NCI-H2227 treated with DMSO at 0.1 percent for 48 hours (cell line): Measurements from ENCODE around the gene KISS1.
"Not testable (repeated sequence)": the region's sequence is repeated elsewhere in the genome, so short reads cannot be mapped to it uniquely, and the experiment has no call there.

Source experiments
- DNase-seq: peaks from one replicate; lab custom pipeline; 2025; lab: John Stamatoyannopoulos, UW

The KISS1 gene, protein sequence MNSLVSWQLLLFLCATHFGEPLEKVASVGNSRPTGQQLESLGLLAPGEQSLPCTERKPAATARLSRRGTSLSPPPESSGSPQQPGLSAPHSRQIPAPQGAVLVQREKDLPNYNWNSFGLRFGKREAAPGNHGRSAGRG

GRCh38 chr1:204196068-204196795, at the start of gene KISS1:
Gene KISS1 (minus strand): TSS chr1:204196491. CDS start chr1:204192876, 3,615 bp downstream.
- DNase-seq = no peak

DNA sequence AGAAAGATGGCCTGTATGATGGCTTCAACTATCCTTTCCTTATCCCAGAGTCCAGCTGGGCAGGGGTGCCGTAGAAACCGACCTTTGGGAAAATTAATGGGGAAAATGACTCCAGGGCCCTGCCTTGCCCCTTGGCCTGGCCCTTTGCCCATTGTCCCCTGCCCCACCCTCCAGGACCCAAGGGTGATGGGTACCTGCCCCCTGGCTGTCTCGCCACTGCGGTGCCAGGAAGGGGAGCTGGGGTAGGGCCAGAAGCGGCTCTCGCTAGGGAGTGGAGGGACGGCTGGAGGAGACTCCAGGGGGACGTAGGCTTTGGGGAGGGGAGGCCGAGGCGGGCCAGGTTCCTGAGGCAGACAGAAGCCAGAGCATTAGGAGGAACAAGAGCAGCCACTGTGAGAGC, 46.6 kb upstream of the KISS1 start:
- DNase-seq = no peak

- DNase-seq = no peak
Observed at GRCh38 chr1:204241914-204242313, 45.6 kb upstream of the KISS1 start.

DNA sequence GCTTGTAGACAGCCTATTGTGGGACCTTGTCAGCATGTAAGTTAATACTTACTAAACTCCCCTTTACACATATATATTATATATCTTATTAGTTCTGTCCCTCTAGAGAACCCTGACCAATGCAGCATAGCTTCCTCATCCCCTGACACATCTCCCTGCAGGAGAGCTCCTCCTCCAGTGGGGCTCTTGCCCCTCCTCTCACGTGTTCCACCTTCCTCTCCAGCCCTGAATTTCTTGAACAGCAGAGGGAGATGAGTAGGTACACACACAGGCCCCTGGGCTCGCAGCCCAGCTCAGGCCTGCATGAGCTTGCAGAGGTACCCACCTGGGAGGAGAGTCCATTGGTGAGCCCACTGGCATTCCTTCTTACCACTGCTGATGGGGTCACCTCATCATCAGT, 44.8 kb upstream of the KISS1 start:
- DNase-seq = no peak

- no peak for DNase-seq
Observed at GRCh38 chr1:204240233-204240632, 43.9 kb upstream of the KISS1 start.

GRCh38 chr1:204239401-204239800, 43.1 kb upstream of the KISS1 start:
- DNase-seq = not testable (repeated sequence)

- DNase-seq = not testable (repeated sequence)
Observed at GRCh38 chr1:204238520-204238919, 42.2 kb upstream of the KISS1 start.

DNA sequence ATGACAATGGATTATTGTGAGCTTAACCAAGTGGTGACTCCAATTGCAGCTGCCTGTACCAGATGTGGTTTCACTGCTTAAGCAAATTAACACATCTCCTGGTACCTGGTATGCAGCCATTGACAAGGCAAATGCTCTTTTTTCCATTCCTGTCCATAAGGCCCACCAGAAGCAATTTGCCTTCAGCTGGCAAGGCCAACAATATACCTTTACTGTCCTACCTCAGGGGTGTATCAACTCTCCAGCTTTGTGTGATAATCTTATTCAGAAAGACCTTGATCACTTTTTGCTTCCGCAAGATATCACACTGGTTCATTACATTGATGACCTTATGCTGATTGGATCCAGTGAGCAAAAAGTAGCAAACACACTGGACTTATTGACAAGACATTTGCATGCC, 41.2 kb upstream of the KISS1 start:
- not testable (repeated sequence) for DNase-seq

GRCh38 chr1:204232526-204232925, 36.2 kb upstream of the KISS1 start:
- no peak for DNase-seq

DNA sequence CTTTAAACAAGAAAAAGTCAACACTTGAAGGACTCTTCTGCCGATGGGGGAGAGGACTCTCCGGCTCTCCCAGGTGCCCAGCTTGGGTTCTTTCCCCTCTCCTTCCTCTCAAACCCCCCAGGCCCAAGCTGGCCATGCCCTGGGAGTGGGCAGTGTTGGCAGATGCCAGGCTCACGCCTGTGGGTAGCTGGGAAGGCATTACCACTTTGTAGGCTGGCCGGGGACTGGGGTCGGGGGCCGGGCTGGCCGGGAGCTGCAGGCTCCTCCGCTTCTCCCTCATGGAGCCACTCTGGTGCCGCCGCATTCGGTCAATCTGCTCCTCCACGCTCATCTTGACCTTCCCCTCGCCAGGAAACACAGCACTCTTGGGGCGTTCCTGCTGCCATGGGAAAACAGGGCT, 33.9 kb upstream of the KISS1 start:
- no peak for DNase-seq

DNA sequence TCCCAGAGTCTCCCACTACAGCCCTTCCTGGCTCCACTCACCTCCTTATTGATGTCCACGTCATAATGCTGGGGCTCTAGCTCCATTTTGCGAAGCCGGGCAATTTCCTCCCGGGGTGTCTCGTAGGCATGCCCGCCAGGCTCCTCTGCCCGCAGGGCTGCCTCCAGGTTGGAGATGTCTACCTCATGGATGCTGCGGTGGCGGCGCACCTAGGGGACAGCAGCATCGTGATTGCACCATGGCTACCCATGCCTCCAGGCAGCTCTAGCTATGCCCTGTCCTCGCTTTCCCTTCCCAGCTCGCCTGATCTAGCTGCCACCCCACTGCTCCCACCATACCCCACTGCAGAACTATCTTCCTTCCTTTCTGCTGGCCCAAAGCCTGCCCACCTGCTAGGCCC, 32.6 kb upstream of the KISS1 start:
- DNase-seq = no peak

DNA sequence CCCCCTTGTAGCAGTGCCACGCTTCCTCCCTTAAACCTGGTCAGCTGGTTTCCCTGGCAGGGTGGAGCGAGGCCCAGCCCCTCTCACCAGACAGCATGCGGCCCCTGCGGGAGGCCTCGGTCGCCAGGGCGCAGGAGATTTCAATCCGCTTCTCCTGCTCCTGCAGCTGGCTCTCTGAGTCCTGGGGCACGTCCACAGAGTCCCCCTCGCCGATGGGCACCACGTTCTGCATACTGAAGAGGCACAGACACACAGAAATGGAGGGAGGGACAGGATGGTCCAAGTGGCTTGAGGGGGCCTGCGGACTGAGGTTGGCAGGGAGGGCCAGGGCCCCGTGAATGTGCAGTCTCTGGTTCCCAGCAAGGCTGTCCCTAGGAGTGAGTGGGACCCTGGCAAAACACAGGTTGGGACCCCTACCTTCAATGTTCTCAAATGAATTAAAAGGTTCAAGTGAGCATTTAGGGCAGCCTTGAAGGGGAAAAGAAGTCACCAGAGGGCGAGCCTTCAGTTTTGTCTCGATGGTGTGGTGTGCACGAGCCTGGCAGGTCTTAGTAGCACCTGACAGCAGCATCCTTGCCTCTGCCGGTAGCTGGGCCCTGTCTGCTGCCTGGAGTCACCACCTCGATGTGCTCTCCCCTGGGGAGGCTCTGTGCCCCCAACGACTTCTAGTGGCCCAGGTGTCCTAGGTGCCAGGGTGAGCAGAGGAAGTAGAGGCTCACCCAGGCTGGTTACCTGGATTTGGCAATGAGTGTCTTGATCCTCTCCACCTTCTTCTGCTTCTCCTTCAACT, 31.9 kb upstream of the KISS1 start:
- no peak for DNase-seq

DNA sequence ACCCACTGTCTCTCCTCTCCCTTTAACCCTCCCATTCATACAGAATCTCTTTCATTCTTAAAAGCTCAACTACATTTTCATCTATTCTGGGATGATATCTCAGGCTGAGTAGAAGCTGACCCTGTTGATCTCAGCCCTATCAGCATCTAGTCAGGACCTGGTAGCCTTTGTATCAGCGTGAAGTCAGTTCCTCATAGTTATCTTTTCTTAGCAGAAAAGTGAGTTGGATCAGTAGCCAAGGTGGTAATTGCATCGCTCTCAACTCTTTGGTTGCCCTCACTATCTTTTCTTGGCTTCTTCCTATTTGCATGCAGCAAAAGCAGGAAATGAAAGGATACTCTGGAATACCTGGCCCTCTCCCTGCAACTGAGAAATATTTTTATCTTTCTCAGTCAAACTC, 31.1 kb upstream of the KISS1 start:
- no peak for DNase-seq

DNA sequence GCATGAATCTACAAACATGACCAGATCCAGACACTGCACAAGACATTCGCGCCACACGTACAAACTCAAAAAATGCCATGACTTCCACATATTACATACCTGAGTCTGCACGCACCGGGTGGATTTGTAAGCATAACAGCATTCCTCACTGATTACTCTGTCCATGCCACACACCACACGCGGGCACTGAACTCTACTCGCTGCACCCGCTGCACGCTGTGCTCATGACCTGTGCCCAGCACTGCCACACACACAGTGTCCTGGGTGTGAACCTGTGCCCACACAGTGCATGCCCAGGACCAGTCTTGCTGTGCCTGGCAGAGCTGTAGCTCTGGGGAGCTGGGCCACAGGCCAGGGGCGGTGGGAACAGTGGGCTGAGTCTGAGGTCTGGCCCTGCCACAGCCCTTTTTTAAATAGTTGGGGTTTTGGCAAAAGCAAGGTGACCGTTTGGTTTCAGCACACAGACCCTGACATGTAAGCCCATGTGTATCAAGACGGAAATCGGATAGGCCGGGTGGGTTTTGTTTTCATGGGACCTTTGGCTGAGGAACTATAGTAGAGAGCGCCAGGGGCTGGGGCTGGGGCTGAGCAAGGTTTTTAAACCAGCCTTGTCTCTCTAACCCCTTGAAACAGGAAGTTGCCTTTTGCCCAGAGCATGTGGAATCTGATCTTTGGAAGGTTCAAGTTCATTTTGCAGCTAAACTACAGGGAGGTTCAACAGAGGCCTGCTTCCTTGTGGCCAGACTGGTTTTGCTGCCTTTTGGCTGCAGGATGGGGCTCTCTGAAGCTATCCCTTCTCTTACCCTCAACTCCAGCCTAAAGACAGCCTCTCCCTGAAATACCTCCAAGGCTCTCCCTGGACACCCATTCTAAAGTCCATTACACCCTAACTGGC, 29.8 kb upstream of the KISS1 start:
- DNase-seq = no peak

- DNase-seq = no peak
Observed at GRCh38 chr1:204224655-204225054, 28.4 kb upstream of the KISS1 start.

GRCh38 chr1:204223129-204223860, 27.0 kb upstream of the KISS1 start:
- DNase-seq = no peak

GRCh38 chr1:204222764-204223055, 26.4 kb upstream of the KISS1 start:
- DNase-seq = no peak

DNA sequence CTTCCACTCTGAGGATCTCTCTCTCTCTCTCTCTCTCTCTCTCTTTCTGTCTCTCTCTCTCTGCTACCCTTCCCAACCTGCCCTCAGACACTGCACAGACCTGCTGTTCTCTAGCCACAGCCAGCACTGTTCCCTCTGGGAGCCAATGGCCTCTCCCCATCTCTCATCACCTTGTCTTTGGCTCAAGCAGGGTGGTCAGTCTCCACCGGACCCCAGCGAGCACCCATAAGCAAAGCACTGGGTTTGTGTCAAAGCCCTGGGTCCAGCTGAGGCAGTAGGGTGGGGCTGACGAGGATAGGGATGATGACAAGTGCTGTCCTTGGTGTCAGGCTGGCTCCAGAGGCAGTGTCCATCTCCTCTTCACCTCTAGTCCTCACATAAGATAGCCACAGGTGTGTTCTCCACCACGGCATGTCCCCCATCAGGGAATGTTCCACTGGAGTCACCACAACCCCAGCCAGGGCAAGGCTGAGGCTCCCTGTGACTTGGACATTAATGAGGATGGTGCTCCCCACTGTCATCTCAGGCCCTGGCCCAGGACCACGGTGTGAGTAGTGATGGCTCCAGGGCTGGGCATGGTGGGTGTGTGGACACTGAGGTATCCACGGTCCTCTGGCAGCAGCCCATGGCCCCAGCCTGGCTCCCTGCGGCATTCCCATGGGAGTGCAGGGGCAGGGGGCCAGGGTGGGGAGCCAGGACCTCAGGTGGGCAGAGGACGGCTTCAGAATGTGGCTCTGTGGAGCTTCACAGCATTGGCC, 25.9 kb upstream of the KISS1 start:
- DNase-seq = no peak

GRCh38 chr1:204221271-204221670, 25.0 kb upstream of the KISS1 start:
- no peak for DNase-seq

GRCh38 chr1:204219971-204220616, 23.8 kb upstream of the KISS1 start:
- no peak for DNase-seq
